Melanocyte of skin (primary cell): ENCODE data around the gene DNAH10. TPM values are rescaled to one million over a fixed set of nuclear protein-coding genes. Genes with fewer than 3 reads are reported as not detected.

Experiments used
- small RNA-seq, 2 donors: library from RNA; depleted of rRNA; stranded (forward); fragments of <200 nt; gene quantifications; one replicate each; pipeline ENCODE3, GENCODE V24; 2012
- total RNA-seq, 2 donors: library from RNA; depleted of rRNA; stranded (reverse); fragments of >200 nt; gene quantifications; 2 replicates each; pipeline ENCODE4 v1.2.3, GENCODE V29; 2012

The DNAH10 gene, protein sequence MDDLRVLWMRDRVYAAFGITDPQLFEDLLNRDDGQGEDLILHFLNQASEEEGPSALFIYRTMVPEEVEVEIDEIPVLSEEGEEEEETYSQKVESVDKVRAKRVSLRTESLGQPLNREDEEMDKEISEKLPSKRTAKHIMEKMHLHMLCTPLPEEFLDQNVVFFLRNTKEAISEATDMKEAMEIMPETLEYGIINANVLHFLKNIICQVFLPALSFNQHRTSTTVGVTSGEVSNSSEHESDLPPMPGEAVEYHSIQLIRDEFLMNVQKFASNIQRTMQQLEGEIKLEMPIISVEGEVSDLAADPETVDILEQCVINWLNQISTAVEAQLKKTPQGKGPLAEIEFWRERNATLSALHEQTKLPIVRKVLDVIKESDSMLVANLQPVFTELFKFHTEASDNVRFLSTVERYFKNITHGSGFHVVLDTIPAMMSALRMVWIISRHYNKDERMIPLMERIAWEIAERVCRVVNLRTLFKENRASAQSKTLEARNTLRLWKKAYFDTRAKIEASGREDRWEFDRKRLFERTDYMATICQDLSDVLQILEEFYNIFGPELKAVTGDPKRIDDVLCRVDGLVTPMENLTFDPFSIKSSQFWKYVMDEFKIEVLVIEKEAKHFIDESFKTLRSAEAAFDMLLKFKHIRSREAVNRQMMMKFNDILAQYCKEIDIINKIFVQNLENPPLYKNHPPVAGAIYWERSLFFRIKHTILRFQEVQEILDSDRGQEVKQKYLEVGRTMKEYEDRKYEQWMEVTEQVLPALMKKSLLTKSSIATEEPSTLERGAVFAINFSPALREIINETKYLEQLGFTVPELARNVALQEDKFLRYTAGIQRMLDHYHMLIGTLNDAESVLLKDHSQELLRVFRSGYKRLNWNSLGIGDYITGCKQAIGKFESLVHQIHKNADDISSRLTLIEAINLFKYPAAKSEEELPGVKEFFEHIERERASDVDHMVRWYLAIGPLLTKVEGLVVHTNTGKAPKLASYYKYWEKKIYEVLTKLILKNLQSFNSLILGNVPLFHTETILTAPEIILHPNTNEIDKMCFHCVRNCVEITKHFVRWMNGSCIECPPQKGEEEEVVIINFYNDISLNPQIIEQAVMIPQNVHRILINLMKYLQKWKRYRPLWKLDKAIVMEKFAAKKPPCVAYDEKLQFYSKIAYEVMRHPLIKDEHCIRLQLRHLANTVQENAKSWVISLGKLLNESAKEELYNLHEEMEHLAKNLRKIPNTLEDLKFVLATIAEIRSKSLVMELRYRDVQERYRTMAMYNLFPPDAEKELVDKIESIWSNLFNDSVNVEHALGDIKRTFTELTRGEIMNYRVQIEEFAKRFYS (N-terminal part only)
- total RNA-seq = 1 to 10 TPM in 1 of 2 donors, under 1 TPM in 1; 0.34 to 9.7 TPM

DNA sequence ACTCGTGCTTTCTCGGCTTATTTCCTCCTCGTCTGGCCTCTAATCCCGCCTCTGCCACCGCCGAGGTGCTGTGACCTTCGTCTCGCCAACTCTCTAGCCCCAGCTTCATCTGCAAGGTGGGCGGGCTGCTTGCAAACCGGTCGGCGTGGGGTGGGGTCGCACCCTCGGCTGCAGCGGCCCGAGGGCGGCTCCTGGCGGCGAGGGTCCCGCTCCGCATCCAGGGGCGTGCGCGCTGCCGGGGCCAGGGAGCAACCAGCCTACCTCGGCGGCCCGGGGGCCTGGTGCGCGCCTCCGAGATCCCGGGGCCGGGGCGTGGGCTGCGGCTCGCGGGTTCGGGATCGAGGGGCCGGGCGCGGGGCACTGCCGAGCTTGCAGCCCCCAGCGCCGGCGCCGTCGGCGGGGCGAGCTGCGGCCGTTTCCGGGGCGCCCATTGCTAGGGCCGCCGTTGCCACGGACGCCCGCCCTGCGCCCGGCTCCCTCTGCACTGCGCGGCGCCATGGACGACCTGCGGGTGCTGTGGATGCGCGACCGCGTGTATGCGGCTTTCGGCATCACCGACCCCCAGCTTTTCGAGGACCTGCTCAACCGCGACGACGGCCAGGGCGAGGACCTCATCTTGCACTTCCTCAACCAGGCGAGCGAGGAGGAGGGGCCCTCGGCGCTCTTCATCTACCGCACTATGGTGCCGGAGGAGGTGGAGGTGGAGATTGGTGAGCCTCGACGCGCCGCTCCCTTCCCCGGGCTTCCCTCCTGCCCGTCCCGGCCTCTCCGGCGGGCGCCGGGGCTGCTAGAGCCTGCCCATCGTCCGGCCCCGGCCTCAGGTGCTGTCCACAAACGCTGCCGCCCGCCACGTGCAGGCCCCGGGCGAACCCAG is at the start of gene DNAH10:
DNAH10 (plus strand) TSS at position 461 of the 874 bp plus-strand sequence; CDS start at position 497, 36 bp downstream.

DNA sequence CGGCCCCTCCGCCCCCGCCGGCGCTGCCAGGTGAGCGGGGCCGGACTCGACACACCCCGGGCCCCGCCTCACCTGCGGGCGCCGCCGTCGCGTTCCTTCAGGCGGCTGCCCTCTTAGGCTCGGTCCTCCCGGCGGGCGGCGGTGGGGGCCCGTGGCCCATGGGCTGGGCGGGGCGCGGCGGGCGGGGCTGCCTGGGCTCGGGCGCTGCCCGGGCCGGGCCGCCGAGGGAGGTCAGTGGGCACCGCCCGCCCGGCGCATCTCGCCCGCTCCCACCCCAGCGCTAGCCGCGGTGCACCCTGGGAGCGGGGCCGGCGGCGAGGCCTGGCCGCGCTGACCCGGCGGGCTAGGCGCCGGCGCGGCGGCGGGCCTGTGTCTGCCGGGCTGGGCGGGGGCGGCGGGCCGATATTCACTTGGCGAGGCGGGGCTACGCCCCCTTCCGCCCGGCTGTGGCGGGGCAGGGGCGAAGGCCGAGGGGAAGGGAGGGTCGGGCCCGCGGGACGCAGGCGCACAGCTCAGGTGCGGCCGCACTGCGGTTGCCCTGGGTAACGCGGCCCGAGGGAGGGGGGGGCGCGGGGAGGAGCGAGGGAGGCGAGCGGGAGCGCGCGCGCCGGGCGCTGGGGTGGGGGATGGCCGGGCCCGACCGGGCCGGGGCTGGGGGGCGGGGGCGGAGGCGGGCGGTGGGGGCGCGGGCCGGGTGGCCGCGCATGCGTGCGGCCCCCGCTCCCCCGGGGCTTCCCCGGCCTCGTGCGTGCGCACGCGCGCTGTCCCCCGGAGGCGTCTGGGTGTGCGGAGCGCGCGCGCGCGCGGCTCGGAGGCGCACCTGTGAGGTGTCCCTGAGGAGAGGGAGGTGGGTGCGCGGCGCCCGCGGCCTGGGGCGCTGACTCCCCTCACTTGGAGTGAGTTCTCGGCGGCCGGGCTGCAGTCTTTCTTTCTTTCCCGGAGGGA is 210.6 kb downstream of the DNAH10 start, which contains the start of the genes CCDC92 and ZNF664:
CCDC92 (minus strand) TSS at position 375 of the 945 bp plus-strand sequence. CDS start 28,526 bp downstream, outside the sequence.
ZNF664 (plus strand) TSS at position 759 of the 945 bp plus-strand sequence. CDS start 38,930 bp downstream, outside the sequence.

Small RNAs within 50 kb of the gene (small RNA-seq; reads per million reads assigned to genes)
- gene AC068790.4 (0 reads per million in 2 donors), gene AC068790.6 (0 reads per million in 2 donors)

Other genes with a start within 250 kb of the DNAH10 start
- 10 to 100 TPM in 1 of 2 donors, 1 to 10 TPM in 1; 9.3 to 11.3 TPM for gene RILPL1, start 228.6 kb upstream of the DNAH10 start, total RNA-seq
- 100 to 1,000 TPM; 206 to 326 TPM for gene TMED2, start 177.7 kb upstream of the DNAH10 start, total RNA-seq
- gene DDX55, start 160.2 kb upstream of the DNAH10 start, total RNA-seq = 10 to 100 TPM; 27.9 to 32.0 TPM
- 10 to 100 TPM; 28.2 to 40.6 TPM for gene EIF2B1, start 128.6 kb upstream of the DNAH10 start, total RNA-seq
- gene GTF2H3, start 128.5 kb upstream of the DNAH10 start, total RNA-seq = 10 to 100 TPM; 59.2 to 68.6 TPM
- gene TCTN2, start 91.2 kb upstream of the DNAH10 start, total RNA-seq = 10 to 100 TPM; 34.8 to 36.3 TPM
- gene ATP6V0A2, start 49.9 kb upstream of the DNAH10 start, total RNA-seq = 10 to 100 TPM; 38.9 to 41.0 TPM
- 1 to 10 TPM; 4.0 to 7.6 TPM for gene CCDC92, start 210.5 kb downstream of the DNAH10 start, total RNA-seq
- gene ZNF664, start 210.9 kb downstream of the DNAH10 start, total RNA-seq = 10 to 100 TPM; 35.1 to 36.6 TPM